Esophagus muscularis mucosa (tissue), 4 donors: ENCODE results near the gene FOXG1.

Experiments used
- EP300 ChIP-seq: sonication (generic); formaldehyde crosslinking; IDR thresholded peaks from one replicate; pipeline ENCODE4 v1.6.1; 2017; ENCODE audit warnings: antibody characterized with exemption
- POLR2A ChIP-seq: fragments of 450-650 bp; IDR thresholded peaks from one replicate; pipeline ENCODE4 v1.6.1; 2017; ENCODE audit warnings: antibody characterized with exemption, moderate library complexity, mild to moderate bottlenecking, low read depth
- POLR2AphosphoS5 ChIP-seq, 2 donors: sonication (generic); formaldehyde crosslinking; IDR thresholded peaks; one replicate each; pipeline ENCODE4 v1.6.1; 2017; ENCODE audit warnings: antibody characterized with exemption in 2 of 2
- TF ChIP-seq, protein P1 (sequence below), 3 experiments: fragments of 200-600 bp in 2 of 3; fragments of 450-650 bp in 1 of 3; sonication (generic) in 2 of 3; IDR thresholded peaks; one replicate each; pipeline ENCODE4 v1.5.1; 2017 to 2019; ENCODE audit warnings: antibody characterized with exemption in 3 of 3, mild to moderate bottlenecking in 2 of 3, moderate library complexity in 1 of 3

DNA sequence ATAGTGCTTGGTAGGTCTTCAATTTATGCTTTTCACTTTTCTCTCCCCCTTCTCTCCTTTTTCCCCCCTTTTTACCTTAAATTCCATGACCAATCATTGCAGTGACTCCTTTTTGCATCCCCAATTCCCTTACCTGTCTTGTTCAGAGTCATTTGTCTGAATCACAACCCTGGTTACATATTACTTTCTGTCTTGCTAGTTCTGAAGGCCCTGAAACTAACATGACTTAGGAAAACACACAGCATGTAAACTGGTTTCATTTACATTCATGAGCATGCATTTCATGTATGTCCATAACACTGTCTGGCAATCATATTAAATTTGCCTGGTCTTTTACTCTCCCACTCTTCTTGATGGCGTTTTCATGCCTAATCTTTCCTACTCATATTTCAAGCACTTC is 20.3 kb upstream of the FOXG1 start:
- TF ChIP-seq POLR2A (no peak), POLR2AphosphoS5 (IDR thresholded peaks at IDR 0.05) (no peak), EP300 (no peak)
- TF ChIP-seq, protein P1, sequence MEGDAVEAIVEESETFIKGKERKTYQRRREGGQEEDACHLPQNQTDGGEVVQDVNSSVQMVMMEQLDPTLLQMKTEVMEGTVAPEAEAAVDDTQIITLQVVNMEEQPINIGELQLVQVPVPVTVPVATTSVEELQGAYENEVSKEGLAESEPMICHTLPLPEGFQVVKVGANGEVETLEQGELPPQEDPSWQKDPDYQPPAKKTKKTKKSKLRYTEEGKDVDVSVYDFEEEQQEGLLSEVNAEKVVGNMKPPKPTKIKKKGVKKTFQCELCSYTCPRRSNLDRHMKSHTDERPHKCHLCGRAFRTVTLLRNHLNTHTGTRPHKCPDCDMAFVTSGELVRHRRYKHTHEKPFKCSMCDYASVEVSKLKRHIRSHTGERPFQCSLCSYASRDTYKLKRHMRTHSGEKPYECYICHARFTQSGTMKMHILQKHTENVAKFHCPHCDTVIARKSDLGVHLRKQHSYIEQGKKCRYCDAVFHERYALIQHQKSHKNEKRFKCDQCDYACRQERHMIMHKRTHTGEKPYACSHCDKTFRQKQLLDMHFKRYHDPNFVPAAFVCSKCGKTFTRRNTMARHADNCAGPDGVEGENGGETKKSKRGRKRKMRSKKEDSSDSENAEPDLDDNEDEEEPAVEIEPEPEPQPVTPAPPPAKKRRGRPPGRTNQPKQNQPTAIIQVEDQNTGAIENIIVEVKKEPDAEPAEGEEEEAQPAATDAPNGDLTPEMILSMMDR (IDR thresholded peaks at IDR 0.05), result no peak
